GM12878 (cell line): ENCODE results near the gene APOA4. TPM values are rescaled to one million over a fixed set of nuclear protein-coding genes. Genes with fewer than 3 reads are reported as not detected.
A peak's percentile ranks its signal among the peaks of the same experiment; 100 is the strongest.

ENCODE experiments used
- ATAC-seq: fragments of 200-7000 bp; cut with Tn5 transposase; 3 replicates; pipeline ENCODE4 v1.9.1; 2020; ENCODE audit warnings: mild to moderate bottlenecking, moderate library complexity
- BruUV-seq: library from RNA; stranded (reverse); fragments of 400-500 nt; replicated peaks from 2 replicates; lab custom pipeline; 2021; lab: Mats Ljungman, UMichigan
- CTCF ChIA-PET: fragments of 300-600 bp; sonication (Branson Sonifier 250); formaldehyde crosslinking; extraction: SDS; loops from one replicate; lab custom pipeline; 2021; ENCODE audit warnings: inconsistent platforms; lab: Yijun Ruan, JAX
- POLR2A ChIA-PET: fragments of 350-600 bp; formaldehyde crosslinking; extraction: SDS; loops from one replicate; lab custom pipeline; 2021; ENCODE audit warnings: inconsistent platforms; lab: Charles Lee
- RAD21 ChIA-PET: fragments of 300-600 bp; sonication (Branson Sonifier 250); formaldehyde crosslinking; loops from one replicate; lab custom pipeline; 2023; ENCODE audit warnings: antibody characterized with exemption; ENCODE audit not compliant: unreplicated experiment; lab: Charles Lee
- SMC1A ChIA-PET: fragments of 300-600 bp; sonication (Branson Sonifier 250); formaldehyde crosslinking; loops from one replicate; lab custom pipeline; 2023; ENCODE audit not compliant: unreplicated experiment, uncharacterized antibody; lab: Charles Lee
- DNase-seq: peaks from one replicate; pipeline ENCODE4 v3.0.0-alpha.2; 2011; ENCODE audit warnings: low read depth, low spot score
- FAIRE-seq: peaks from 3 replicates; lab custom pipeline; 2011; peaks lifted over from hg19 to GRCh38; lab: Jason Lieb, UNC
- H2AFZ ChIP-seq: 2 replicates; pipeline ENCODE4 v1.6.0; 2011; ENCODE audit warnings: low read depth, low read length, control low read depth; ENCODE audit not compliant: control insufficient read depth
- H3K27ac ChIP-seq: 2 replicates; pipeline ENCODE4 v1.5.1; 2011; ENCODE audit warnings: control low read depth; ENCODE audit not compliant: control insufficient read depth, insufficient read depth
- H3K27me3 ChIP-seq, 2 experiments: replicated peaks in 1 of 2; 2 replicates each; pipeline versions ENCODE4 v1.6.0 to v1.6.1; 2011; ENCODE audit warnings: low read length in 1 of 2; ENCODE audit not compliant: control insufficient read depth in 2 of 2, insufficient read depth in 2 of 2
- H3K36me3 ChIP-seq, 2 experiments: 2 replicates each; pipeline ENCODE4 v1.5.1; 2011; ENCODE audit warnings: low read length in 1 of 2; ENCODE audit not compliant: control insufficient read depth in 2 of 2, insufficient read depth in 2 of 2
- H3K4me1 ChIP-seq: 2 replicates; pipeline ENCODE4 v1.6.1; 2011; ENCODE audit warnings: mild to moderate bottlenecking, low read length, moderate library complexity, mixed read lengths; ENCODE audit not compliant: control insufficient read depth, insufficient read depth
- H3K4me2 ChIP-seq: 2 replicates; pipeline ENCODE4 v1.6.0; 2011; ENCODE audit warnings: control low read depth; ENCODE audit not compliant: control insufficient read depth, insufficient read depth
- H3K4me3 ChIP-seq: fragments of 200-600 bp; sonication (generic); 2 replicates; pipeline ENCODE4 v1.5.1; 2016
- H3K79me2 ChIP-seq: 2 replicates; pipeline ENCODE4 v1.6.0; 2011; ENCODE audit warnings: low read length; ENCODE audit not compliant: control insufficient read depth, insufficient read depth
- H3K9ac ChIP-seq: 2 replicates; pipeline ENCODE4 v1.8.0; 2011; ENCODE audit warnings: low read length, control low read depth, mixed read lengths; ENCODE audit not compliant: control insufficient read depth, insufficient read depth
- H3K9me3 ChIP-seq: replicated peaks from 3 replicates; pipeline ENCODE4 v1.5.1; 2011; ENCODE audit warnings: mild to moderate bottlenecking, low read length; ENCODE audit not compliant: control insufficient read depth, insufficient read depth
- H4K20me1 ChIP-seq: 2 replicates; pipeline ENCODE4 v1.6.0; 2011; ENCODE audit not compliant: control insufficient read depth, insufficient read depth
- NR2F1 ChIP-seq: fragments of 450-650 bp; conservative IDR thresholded peaks from 2 replicates; pipeline ENCODE4 v1.6.1; 2017; ENCODE audit warnings: mild to moderate bottlenecking
- PAX5 ChIP-seq: IDR thresholded peaks from 2 replicates; pipeline ENCODE4 v1.6.1; 2011; ENCODE audit warnings: low read depth, low read length, borderline replicate concordance
- RAD21 ChIP-seq: IDR thresholded peaks from 2 replicates; pipeline ENCODE4 v1.6.1; 2011; ENCODE audit warnings: mild to moderate bottlenecking, low read depth, low read length, moderate library complexity; ENCODE audit not compliant: insufficient read depth
- SMC3 ChIP-seq: IDR thresholded peaks from 2 replicates; pipeline ENCODE4 v1.6.1; 2011; ENCODE audit warnings: low read length, improper control_type of control experiment, borderline replicate concordance
- ZZZ3 ChIP-seq: IDR thresholded peaks from 2 replicates; pipeline ENCODE4 v1.6.1; 2011; ENCODE audit warnings: low read depth; ENCODE audit not compliant: control insufficient read depth, insufficient read length
- WGBS: methylation state at CpG from one replicate; pipeline ENCODE4 v1.1.6; 2016; ENCODE audit warnings: low lambda C conversion rate; ENCODE audit not compliant: insufficient replicate concordance, insufficient coverage; ENCODE audit errors: missing lambda C conversion rate; 5-methylcytosine and 5-hydroxymethylcytosine counted together
- in situ Hi-C: fragments of 300-500 bp; cut with MboI; formaldehyde crosslinking; loops from 9 replicates; pipeline ENCODE4 v1.14.3; 2018; ENCODE audit warnings: mixed read lengths
- intact Hi-C: fragments of 100-400 bp; cut with micrococcal nuclease; formaldehyde crosslinking; loops from one replicate; pipeline ENCODE4 v1.14.2; 2022; ENCODE audit not compliant: unreplicated experiment
- polyA plus RNA-seq, 11 experiments: library from polyadenylated mRNA; depleted of rRNA in 4 of 11; unstranded in 6 of 11; stranded (reverse) in 5 of 11; fragments of >200 nt; fragmentation: Nextera tagmentation in 4 of 11; fragmentation: Illumina TruSeq in 1 of 11; extraction: Ambion mirVana in 4 of 11; extraction: Trizol in 1 of 11; gene quantifications; 1 replicate in 1 of 11; 2 replicates in 10 of 11; pipeline versions ENCODE4 v1.2.1 to v1.2.3, GENCODE V29; 2011 to 2016; ENCODE audit warnings: inconsistent platforms in 2 of 11, missing spikeins in 2 of 11, low read depth in 1 of 11
- total RNA-seq, 4 experiments: library from RNA; depleted of rRNA in 3 of 4; stranded (reverse); fragments of >200 nt in 3 of 4; fragmentation: Illumina TruSeq in 1 of 4; extraction: Trizol in 1 of 4; gene quantifications; 2 replicates each; pipeline versions ENCODE4 v1.2.1 to v1.2.3, GENCODE V29; 2013 to 2021
- TF ChIP-seq, protein P1 (sequence below), 3 experiments: IDR thresholded peaks in 2 of 3; conservative IDR thresholded peaks in 1 of 3; 2 replicates each; pipeline ENCODE4 v1.5.1; 2011; ENCODE audit warnings: low read depth in 3 of 3, low read length in 3 of 3, mild to moderate bottlenecking in 3 of 3, control low read depth in 2 of 3, moderate library complexity in 2 of 3, inconsistent platforms in 1 of 3, mixed read lengths in 1 of 3; ENCODE audit not compliant: control insufficient read depth in 2 of 3, insufficient read depth in 1 of 3; ENCODE audit errors: extremely low read depth in 1 of 3

APOA4 gene
- total and polyA plus RNA-seq, 10 of the 15 experiments (the other 5 are each of a cell fraction or from before 2014, with no cell fraction given), result not detected

DNA sequence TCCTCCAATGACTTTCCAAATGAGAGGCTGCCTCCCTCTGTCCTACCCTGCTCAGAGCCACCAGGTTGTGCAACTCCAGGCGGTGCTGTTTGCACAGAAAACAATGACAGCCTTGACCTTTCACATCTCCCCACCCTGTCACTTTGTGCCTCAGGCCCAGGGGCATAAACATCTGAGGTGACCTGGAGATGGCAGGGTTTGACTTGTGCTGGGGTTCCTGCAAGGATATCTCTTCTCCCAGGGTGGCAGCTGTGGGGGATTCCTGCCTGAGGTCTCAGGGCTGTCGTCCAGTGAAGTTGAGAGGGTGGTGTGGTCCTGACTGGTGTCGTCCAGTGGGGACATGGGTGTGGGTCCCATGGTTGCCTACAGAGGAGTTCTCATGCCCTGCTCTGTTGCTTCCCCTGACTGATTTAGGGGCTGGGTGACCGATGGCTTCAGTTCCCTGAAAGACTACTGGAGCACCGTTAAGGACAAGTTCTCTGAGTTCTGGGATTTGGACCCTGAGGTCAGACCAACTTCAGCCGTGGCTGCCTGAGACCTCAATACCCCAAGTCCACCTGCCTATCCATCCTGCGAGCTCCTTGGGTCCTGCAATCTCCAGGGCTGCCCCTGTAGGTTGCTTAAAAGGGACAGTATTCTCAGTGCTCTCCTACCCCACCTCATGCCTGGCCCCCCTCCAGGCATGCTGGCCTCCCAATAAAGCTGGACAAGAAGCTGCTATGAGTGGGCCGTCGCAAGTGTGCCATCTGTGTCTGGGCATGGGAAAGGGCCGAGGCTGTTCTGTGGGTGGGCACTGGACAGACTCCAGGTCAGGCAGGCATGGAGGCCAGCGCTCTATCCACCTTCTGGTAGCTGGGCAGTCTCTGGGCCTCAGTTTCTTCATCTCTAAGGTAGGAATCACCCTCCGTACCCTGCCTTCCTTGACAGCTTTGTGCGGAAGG is 9.5 kb upstream of the APOA4 start:
- intact Hi-C loops, result no loop called here
- in situ Hi-C loops, result no loop called here
- ChIA-PET RAD21 (no interaction called here), CTCF (interaction anchor here (0.6 to 7.3 kb wide), 4 partner anchors 7 to 60 kb away, joined by 3 to 183 read pairs (median 3); partner anchors contain the start of genes APOA5, BUD13 and ZPR1), SMC1A (interaction anchor here (0.6 kb wide), 1 partner anchor 13 kb away, joined by 3 read pairs; no protein-coding TSS in a partner anchor), POLR2A (no interaction called here)
- Histone ChIP-seq H3K4me2 (no peak overlapping the region), H4K20me1 (no peaks in the 10 kb centered on the region), H2AFZ (no peak overlapping the region), H3K4me3 (no peak overlapping the region), H3K27ac (no peak overlapping the region), H3K4me1 (peaks cover 8% of the 10 kb centered on the region; the same call in 1 of the 2 replicates), H3K79me2 (no peaks in the 10 kb centered on the region), H3K9ac (no peak overlapping the region), H3K9me3 (no peaks in the 10 kb centered on the region), H3K27me3 (no peaks in the 10 kb centered on the region), H3K36me3 (no peaks in the 10 kb centered on the region)
- WGBS, result 43% methylated on average over 12 of the region's 13 CpGs
- no peak for FAIRE-seq
- TF ChIP-seq RAD21 (peak; percentile 26; the same call in 1 of the 2 replicates), SMC3 (0 out of 2 replicates have a peak, but pooled peaks have one; percentile 6), PAX5 (no peak), NR2F1 (peak; percentile 49), ZZZ3 (no peak)
- TF ChIP-seq, protein P1, sequence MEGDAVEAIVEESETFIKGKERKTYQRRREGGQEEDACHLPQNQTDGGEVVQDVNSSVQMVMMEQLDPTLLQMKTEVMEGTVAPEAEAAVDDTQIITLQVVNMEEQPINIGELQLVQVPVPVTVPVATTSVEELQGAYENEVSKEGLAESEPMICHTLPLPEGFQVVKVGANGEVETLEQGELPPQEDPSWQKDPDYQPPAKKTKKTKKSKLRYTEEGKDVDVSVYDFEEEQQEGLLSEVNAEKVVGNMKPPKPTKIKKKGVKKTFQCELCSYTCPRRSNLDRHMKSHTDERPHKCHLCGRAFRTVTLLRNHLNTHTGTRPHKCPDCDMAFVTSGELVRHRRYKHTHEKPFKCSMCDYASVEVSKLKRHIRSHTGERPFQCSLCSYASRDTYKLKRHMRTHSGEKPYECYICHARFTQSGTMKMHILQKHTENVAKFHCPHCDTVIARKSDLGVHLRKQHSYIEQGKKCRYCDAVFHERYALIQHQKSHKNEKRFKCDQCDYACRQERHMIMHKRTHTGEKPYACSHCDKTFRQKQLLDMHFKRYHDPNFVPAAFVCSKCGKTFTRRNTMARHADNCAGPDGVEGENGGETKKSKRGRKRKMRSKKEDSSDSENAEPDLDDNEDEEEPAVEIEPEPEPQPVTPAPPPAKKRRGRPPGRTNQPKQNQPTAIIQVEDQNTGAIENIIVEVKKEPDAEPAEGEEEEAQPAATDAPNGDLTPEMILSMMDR (IDR thresholded peaks at IDR 0.05 in 2 of 3, conservative IDR thresholded peaks at IDR 0.05 in 1 of 3; ENCODE audit: control insufficient read depth in 2 of 3, extremely low read depth in 1 of 3, insufficient read depth in 1 of 3, low read depth in 3 of 3, low read length in 3 of 3), result peak; percentile 1 to 15 (median 14); a peak in 1 of 6 replicates
- no TSS peak for BruUV-seq
- no peak for ATAC-seq
- DNase-seq, result no peak
